HCT116 (cell line): Measurements from ENCODE around the gene ELP6.

Source experiments
- CTCF ChIP-seq, 3 experiments: fragments of 200-600 bp in 1 of 3; sonication (generic) in 1 of 3; IDR thresholded peaks in 2 of 3; conservative IDR thresholded peaks in 1 of 3; 2 replicates each; pipeline ENCODE4 v1.5.1; 2012 to 2017; ENCODE audit warnings: low read depth in 2 of 3, low read length in 2 of 3, antibody characterized with exemption in 1 of 3, borderline replicate concordance in 1 of 3, control low read depth in 1 of 3, mild to moderate bottlenecking in 1 of 3, mixed read lengths in 1 of 3, mixed run types in 1 of 3, moderate library complexity in 1 of 3; ENCODE audit not compliant: insufficient read depth in 1 of 3
- EGR1 ChIP-seq: IDR thresholded peaks from 2 replicates; pipeline ENCODE4 v1.6.1; 2012; ENCODE audit warnings: low read depth
- EZH2phosphoT487 ChIP-seq: fragments of 200-600 bp; IDR thresholded peaks from 2 replicates; pipeline ENCODE4 v1.6.1; 2018; ENCODE audit warnings: antibody characterized with exemption, borderline replicate concordance
- JUND ChIP-seq: IDR thresholded peaks from 2 replicates; pipeline ENCODE4 v1.6.1; 2012
- MAX ChIP-seq: IDR thresholded peaks from 2 replicates; pipeline ENCODE4 v1.6.1; 2012
- POLR2A ChIP-seq: IDR thresholded peaks from 2 replicates; pipeline ENCODE4 v1.7.0; 2011; ENCODE audit warnings: borderline replicate concordance; ENCODE audit not compliant: insufficient read depth, insufficient read length; ENCODE audit errors: extremely low read depth
- POLR2AphosphoS5 ChIP-seq: IDR thresholded peaks from 2 replicates; pipeline ENCODE4 v1.6.1; 2011; ENCODE audit warnings: mild to moderate bottlenecking, low read depth, low read length, moderate library complexity
- YY1 ChIP-seq: IDR thresholded peaks from 2 replicates; pipeline ENCODE4 v1.6.1; 2011; ENCODE audit warnings: low read length, low read depth, moderate library complexity, mild to moderate bottlenecking; ENCODE audit not compliant: insufficient replicate concordance; ENCODE audit errors: extremely low read depth
- ZFX ChIP-seq: fragments of 450-650 bp; IDR thresholded peaks from 2 replicates; pipeline ENCODE4 v1.6.1; 2017

GRCh38 chr3:47495886-47496285 is 17.6 kb downstream of the ELP6 start:
- no peak for TF ChIP-seq POLR2AphosphoS5
- no peak for TF ChIP-seq JUND
- TF ChIP-seq CTCF (IDR thresholded peaks at IDR 0.05 in 2 of 3, conservative IDR thresholded peaks at IDR 0.05 in 1 of 3; ENCODE audit: borderline replicate concordance in 1 of 3, insufficient read depth in 1 of 3, low read depth in 2 of 3, low read length in 2 of 3): no peak
- no peak for TF ChIP-seq MAX
- TF ChIP-seq EZH2phosphoT487: no peak
- no peak for TF ChIP-seq POLR2A
- no peak for TF ChIP-seq YY1
- no peak for TF ChIP-seq ZFX
- TF ChIP-seq EGR1: no peak
